GM21737 (cell line): Measurements from ENCODE around the gene ANKRD12.
"Not testable (repeated sequence)": the region's sequence is repeated elsewhere in the genome, so short reads cannot be mapped to it uniquely, and the experiment has no call there.

ENCODE experiments used
- ATAC-seq: cut with Tn5 transposase; IDR thresholded peaks from one replicate; pipeline ENCODE4 v1.9.1; 2021; ENCODE audit warnings: mild to moderate bottlenecking, moderate library complexity; ENCODE audit not compliant: unreplicated experiment

ANKRD12 gene

DNA sequence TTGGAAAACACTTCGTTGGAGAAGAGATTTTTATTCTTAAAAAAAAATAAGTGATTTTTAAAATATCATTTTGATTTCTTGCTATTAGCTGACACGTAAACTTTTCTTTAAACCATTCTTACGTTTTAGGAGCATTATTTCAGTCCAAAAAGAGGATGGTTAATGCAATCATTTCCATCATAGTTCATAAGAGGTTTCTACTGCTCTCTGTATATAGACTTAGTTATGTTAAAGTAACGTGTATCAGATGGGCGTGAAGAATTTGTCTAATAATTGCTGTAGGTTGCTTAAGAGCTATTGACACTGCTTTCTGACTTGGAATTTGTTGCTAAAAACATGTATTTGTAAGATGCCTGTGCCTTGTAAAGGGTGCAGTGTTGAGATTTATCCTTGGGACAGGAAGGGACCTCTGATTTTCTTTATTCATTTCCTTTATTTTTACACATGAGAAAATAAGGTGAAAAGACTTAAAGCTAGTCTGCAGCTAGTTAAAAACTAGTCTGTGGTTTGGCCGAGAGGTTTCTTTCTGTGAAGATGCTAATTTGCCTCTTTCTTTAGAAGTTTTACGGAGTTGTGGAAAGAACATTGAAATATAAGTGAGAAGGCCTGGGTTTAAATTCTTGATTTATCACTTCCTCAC lies 2.9 kb downstream of the ANKRD12 start:
- no peak for ATAC-seq

DNA sequence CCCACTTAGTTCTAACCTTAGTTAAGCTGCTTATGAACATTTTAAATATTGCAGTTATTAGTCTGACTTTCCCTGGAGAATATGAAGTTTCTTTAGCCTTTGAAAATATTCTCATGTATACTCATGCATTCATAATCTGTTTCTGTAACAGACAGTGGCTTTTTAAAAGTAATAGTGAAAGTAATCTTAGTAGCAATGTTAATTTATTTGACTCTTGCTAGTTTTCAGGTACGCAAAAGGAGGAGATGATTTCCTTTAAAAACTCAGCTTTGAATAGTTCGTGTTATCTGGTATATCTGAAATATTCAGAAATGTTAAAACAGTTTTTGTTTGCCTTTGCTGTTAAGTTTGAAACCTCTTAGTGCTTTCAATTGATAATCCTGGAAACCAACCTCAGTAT lies 3.8 kb downstream of the ANKRD12 start:
- ATAC-seq = no peak

DNA sequence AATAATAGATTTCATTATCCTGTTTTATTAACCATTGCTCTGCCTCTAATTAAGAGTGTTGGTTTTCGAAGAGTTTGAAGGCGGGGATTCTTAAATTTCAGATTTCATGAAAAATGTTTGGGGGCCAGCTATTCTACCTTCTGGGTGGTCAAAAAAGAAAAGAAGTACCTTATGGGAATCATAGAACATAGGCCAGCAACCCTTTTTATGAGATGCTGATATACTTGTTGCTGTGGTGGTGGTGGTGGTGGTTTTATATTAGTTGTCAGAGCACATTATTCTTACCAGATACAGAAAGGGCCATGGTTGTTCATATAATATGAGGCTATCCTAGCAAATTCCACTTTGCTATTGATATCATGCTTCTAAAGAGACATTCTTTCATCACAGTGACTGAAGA lies 4.4 kb downstream of the ANKRD12 start:
- no peak for ATAC-seq

DNA sequence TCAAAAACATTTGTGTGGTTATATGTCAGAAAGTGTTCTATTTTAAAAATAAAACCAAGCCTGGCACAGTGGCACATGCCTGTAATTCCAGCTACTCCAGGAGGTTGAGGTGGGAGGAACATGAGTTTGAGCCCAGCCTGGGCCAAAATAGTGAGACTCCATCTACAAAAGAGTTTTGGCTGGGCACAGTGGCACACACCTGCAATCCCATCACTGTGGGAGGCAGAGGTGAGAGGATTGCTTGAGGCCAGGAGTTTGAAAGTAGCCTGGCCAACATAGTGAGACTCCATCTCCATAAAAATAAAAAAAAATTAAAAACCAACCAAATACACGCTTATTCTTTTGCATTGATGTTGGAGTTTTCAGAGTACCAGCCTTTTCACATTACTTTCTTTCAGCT lies 9.6 kb downstream of the ANKRD12 start:
- ATAC-seq = no peak

DNA sequence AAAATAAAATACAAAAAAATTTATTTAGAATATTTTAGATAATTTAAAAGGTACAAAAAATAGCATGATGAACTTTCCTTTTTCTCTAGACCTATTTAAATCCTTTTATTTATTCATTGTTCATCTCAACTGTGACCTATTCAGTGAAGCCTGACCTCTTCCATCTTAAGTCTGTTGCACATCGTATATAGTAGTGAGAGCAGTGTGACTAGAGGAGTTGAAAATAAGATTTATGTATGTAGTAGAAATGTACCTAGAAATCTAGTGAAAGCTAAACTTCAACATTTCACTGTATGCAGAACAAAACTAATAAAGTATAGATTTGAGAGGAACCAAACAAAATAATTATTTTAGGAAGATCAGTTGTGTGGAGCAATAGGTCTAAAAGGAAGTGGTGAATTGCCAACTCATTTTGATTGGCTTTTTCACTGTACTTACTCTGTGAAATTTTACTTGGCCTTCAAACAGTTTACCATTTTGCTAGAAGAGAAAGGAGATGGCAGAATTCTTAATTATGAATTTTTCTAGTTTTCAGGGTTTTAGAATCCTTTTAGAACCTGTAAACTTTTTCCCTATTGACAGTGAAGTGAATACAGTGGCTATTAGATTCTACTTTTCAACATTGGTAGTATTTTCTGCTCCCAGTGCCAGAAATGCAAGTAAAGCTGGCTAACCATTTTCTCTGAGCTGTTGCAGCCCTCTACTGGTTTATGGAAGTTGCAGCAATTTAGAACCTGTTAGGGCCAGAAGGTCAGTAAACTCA lies 11.0 kb downstream of the ANKRD12 start:
- peak; percentile 54 for ATAC-seq

DNA sequence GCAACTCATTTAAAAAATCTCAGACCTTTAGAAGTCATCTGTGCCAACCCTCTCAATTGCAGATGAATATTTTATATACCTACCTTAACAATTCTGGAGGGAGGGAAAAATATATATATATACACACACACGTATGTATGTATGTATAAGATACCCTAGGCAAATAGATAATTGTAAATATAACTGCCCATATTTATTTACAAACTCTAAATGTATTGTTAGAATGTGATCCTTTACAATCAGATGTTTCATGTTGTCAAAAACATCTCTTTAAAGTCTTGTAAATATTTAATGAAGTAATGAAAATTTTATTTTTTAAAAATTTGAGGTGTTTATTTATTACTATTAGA lies 11.6 kb downstream of the ANKRD12 start:
- ATAC-seq = no peak

DNA sequence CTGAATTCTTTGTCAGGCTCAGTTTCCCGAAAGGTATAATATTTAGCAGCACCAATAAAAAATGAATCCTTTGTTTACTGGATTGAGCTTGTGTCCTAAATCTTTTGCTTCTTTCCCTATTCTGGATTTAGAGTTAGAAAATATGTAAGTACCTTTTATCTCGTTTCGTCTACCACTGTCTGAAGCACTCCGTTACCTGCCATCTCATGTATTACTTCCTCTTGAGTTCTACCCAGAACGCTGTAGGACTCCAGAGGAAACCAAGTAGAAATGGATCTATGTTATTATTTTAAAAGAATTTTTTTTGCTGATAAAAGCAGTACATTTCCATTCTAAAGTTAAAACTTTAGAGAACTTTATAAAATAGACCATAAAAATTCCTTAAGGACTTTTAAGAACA lies 13.5 kb downstream of the ANKRD12 start:
- ATAC-seq = no peak

DNA sequence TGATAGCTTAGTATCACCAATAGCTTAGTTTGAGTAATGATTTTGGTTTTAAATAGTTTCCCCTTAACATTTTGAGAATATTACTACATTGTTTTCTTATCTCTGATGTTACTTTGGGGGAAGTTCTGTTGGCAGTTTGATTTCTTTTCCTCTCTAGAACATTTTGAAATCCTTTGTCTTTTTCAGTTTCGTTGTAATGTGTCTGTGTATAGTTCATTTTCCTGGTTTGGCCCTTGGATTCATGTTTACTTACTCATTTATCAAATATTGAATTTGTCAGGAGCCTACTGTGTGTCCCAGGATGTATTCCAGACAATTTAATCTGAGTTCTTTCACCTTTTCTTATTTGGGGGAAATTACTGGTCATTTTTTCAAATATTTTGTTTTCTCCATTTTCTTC lies 16.7 kb downstream of the ANKRD12 start:
- ATAC-seq = no peak

DNA sequence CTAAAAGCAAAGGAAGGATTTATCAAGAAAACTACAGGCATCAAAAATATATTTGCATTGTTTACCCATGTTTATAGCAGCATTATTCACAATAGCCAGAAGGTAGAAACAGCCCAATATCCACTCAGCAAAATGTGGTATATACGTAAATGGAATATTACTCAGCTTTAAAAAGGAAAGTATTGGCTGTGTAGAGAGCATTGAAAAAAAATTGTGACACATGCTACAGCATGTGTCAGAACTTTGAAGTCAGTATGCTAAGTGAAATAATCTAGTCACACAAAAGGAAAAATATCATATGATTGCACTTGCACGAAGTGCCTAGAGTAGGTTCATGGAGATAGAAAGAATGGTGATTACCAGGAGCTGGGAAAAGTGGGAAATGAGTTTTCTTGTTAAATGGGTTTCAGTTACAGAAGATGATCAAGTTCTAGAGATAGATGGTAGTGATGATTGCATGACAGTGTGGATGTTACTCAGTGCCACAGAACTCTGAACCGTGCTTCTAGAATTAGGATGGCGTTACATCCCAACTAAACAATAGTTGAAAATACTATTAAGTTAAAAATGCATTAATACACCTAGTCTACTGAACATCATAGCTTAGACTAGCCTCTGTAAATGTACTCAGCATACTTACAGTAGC lies 20.1 kb downstream of the ANKRD12 start:
- no peak for ATAC-seq

DNA sequence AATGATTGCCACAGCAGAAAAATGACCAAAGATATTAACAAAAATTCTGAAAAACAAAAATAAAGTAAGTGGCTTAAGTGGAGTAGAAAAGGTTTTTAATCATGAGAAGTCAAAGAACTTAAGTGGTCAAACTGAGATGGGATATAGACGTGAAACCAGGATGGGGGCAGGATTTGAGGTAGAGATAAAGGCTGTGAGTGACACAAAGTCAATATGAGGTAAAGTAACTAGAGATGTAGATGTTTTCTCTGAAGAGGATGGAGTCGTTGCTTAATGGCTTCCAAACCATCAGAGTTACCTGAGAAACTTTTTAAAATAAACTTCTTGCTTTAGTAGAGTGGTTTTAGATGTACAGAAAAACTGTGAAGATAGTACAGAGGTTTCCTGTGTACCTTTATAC lies 21.2 kb downstream of the ANKRD12 start:
- no peak for ATAC-seq

DNA sequence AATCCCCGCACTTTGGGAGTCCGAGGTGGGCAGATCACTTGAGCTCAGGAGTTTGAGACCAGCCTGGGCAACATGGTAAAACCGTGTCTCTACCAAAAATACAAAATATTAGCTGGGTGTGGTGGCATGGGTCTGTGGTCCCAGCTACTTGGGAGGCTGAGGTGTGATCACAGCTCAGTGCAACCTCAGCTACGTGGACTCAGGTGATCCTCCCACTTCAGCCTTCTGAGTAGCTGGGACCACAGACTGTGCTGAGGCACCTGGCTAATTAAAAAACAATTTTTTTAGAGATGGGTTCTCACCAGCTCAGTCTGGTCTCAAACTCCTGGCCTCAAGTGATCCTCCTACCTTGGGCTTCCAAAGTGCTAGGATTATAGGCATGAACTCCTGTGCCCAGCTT lies 23.4 kb downstream of the ANKRD12 start:
- ATAC-seq = no peak

DNA sequence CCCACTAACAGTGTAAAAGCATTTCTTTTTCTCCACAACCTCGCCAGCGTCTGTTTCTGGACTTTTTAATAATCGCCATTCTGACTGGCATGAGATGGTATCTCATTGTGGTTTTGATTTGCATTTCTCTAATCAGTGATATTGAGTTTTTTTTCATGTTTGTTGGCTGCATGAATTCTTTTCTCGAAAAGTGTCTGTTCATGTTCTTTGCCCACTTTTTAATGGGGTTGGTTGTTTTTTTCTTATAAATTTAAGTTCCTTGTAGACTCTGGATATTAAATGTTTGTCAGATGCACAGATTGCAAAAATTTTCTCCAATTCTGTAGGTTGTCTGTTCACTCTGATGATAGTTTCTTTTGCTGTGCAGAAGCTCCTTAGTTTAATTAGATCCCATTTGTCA lies 26.1 kb downstream of the ANKRD12 start:
- ATAC-seq = not testable (repeated sequence)

DNA sequence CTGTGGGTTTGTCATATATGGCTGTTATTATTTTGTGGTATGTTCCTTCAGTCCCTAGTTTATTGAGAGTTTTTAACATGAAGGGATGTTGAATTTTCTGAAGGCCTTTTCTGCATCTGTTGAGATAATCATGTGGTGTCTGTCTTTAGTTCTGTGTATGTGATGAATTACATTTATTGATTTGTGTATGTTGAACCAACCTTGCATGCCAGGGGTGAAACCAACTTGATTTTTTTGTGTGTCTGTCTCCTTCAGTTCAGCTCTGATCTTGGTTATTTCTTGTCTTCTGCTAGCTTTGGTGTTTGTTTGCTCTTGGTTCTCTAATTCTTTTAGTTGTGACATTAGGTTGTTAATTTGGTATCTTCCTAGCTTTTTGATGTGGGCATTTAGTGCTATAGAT lies 27.6 kb downstream of the ANKRD12 start:
- not testable (repeated sequence) for ATAC-seq

DNA sequence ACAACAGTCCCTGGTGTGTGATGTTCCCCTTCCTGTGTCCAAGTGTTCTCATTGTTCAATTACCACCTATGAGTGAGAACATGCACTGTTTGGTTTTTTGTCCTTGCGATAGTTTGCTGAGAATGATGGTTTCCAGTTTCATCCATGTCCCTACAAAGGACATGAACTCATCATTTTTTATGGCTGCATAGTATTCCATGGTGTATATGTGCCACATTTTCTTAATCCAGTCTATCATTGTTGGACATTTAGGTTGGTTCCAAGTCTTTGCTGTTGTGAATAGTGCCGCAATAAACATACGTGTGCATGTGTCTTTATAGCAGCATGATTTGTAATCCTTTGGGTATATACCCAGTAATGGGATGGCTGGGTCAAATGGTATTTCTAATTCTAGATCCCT lies 29.3 kb downstream of the ANKRD12 start:
- ATAC-seq = not testable (repeated sequence)

DNA sequence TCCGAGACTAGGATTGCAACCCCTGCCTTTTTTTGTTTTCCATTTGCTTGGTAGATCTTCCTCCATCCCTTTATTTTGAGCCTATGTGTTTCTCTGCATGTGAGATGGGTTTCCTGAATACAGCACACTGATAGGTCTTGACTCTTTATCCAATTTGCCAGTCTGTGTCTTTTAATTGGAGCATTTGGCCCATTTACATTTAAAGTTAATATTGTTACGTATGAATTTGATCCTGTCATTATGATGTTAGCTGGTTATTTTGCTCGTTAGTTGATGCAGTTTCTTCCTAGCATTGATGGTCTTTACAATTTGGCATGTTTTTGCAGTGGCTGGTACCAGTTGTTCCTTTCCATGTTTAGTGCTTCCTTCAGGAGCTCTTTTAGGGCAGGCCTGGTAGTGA lies 32.9 kb downstream of the ANKRD12 start:
- ATAC-seq = not testable (repeated sequence)

DNA sequence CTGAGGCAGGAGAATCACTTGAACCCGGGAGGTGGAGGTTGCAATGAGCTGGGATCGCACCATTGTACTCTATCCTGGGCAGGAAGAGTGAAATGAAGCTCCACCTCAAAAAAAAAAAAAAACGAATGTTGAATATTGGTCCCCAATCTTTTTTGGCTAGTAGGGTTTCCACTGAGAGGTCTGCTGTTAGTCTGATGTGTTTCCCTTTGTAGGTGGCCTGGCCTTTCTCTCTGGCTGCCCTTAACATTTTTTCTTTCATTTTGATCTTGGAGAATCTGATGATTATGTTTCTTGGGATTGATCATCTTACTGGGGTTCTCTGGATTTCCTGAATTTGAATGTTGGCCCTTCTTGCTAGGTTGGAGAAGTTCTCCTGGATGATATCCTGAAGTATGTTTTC lies 35.3 kb downstream of the ANKRD12 start:
- not testable (repeated sequence) for ATAC-seq

DNA sequence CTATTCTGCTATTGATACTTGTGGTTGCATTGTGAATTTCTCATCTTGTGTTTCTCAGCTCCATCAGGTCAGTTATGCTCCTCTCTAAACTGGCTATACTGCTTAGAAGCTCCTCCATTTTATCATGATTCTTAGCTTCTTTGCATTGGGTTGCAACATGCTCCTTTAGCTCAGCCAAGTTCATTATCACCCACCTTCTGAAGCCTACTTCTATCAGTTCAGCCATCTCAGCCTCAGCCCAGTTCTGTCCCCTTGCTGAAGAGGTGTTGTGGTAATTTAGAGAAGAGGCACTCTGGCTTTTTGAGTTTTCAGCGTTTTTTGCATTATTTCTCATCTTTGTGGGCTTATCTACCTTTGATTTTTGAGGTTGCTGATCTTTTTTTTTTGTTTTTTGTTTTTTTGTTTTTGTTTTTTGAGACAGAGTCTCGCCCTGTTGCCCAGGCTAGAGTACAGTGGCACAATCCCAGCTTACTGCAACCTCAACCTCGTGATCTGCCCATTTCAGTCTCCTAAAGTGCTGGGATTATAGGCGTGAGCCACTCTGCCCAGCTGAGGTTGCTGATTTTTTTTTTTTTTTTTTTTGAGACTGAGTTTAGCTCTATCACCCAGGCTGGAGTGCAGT lies 36.0 kb downstream of the ANKRD12 start:
- no peak for ATAC-seq

DNA sequence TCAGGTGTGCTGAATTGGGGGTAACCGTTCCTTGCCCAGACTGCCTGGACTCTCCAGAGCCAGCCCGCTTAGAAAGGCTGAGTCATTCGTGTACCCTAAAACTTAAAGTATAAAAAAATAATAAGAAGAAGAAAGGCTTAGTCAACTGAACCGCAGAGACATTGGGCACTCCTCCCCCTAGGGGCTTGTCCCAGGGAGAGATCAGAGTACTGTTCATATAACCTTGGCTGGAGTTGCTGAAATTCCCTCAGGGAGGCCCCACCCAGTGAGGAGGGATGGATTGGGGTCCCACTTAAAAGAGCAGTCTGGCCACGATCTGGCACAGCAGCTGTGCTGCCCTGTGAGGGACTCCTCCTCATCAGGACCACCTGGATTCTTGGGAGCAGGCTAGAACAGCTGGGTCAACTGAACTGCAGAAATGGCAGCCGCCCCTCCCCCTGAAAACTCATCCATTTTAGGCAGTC lies 37.2 kb downstream of the ANKRD12 start:
- ATAC-seq = no peak

DNA sequence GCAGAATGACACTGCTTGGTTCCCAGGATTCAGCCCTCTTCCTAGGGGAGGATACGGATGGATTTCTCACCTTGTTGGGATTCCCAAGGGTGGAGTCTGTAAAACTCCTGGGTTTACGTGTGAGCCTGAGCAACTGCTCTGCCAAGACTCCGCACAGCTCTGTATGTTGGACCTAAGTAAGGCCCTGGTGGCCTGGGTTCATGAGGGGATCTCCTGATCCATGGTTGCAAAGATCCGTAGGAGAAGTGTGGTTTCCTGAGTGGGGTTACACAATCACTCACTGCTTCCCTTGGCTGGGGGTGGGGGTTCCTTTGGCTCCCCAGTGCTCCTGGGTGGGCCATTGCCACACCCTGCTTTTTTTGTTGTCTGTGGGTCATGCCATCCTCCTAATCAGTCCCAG lies 37.7 kb downstream of the ANKRD12 start:
- ATAC-seq = no peak

DNA sequence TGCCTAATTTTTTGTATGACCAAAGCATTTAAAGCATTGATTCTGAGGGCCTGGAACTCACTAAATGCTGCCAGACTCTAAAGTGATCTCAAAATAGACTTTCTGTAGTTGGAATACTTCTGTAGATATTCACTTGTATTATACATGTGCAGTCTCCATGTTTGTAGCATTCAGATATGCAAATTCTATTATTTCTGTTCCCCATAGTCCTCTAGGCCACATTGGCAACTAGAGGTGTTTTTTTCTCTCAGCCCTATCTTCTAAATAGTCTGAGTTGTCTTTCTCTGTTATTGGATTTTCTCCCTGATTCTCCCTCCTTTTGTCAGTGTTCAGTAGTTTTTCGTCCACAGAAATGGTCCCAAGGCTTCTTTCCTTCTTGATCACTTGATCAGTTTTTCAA lies 38.5 kb downstream of the ANKRD12 start:
- no peak for ATAC-seq

DNA sequence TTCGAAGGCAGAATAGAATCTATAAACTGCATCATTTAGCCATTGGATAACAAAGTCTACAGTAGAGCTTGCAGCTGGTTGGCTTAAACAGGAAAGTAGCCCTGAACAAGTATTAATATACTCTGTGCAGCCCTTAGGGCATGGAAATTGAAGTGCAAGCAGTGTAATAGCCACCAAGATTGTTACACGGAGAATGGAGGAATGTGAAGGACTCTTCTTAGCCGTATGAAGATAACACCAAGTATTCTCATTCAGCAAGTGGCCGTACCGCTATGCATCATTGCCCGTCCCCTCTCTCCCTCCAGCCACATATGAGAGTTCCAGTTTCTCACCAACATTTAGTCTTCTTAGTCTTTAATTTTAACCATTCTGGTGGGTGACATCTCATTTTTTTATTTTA lies 40.5 kb downstream of the ANKRD12 start:
- ATAC-seq = no peak

DNA sequence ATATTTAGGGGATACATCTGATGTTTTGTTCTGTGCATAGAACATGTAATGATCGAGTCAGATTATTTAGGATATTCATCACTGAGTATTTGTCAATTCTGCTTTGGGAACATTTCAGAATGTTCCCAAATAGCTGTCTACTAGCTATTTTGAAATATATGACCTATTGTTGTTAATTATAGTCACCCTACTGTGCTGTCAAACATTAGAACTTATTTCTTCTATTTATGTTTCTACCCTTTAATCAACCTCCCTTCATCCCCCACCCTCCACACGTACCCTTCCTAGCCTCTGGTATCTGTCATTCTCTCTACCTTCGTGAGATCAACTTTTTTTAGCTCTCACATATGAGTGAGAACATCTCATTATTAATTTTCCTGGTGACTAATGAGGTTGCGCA lies 40.9 kb downstream of the ANKRD12 start:
- ATAC-seq = no peak
